ENCODE data around the gene TMEM187.
A peak's percentile ranks its signal among the peaks of the same experiment; 100 is the strongest.

Gene TMEM187

GRCh38 chrX:153956044-153956907, 16.3 kb upstream of the TMEM187 start:
- no peak for DNase-seq

DNA sequence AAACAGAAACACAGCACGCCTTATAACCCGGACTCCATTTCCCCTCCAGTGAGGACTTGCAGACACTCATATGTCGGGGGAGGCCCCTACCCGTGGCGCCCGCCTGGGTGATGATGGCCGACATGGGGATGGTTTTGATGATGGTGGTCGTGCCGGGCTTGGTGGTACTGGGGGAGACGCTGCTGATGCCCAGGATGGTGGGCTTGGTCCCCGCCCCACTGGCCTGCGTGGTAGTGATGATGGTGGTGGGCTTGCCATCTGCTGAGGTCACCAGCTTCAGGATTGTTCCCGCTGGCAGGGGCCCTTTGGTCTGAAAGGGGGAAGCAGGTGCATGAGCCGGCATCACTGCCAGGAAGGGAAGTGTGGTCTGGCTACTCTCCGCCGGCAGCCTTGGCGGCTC, 15.3 kb upstream of the TMEM187 start:
- DNase-seq: no peak

- no peak for DNase-seq
These were observed 13.9 kb upstream of the TMEM187 start for GRCh38 chrX:153958605-153959004.

- DNase-seq: no peak
These were observed 12.9 kb upstream of the TMEM187 start for GRCh38 chrX:153959649-153960048.

GRCh38 chrX:153960077-153960476, 12.5 kb upstream of the TMEM187 start:
- no peak for DNase-seq

GRCh38 chrX:153960786-153961185, 11.8 kb upstream of the TMEM187 start:
- DNase-seq: no peak

DNA sequence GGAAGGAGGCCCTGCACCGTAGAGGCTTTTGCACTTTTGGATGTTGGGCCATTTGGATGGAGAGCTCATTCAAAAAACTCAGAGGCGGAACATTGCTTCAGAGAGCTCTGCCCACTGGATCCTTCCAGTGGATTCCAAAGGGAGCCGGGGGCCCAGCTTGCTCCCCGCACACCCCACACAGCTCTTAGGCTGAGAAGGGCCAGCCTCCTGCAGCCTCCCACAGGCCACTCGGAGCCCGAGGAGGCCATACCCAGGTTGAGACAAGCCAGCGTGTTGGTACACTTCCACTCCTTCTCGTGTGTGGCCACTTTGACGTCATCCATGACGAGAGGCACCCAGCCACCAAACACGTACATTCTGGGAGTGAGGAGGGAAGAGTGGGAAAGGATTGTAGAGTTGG, 11.3 kb upstream of the TMEM187 start:
- no peak for DNase-seq

DNA sequence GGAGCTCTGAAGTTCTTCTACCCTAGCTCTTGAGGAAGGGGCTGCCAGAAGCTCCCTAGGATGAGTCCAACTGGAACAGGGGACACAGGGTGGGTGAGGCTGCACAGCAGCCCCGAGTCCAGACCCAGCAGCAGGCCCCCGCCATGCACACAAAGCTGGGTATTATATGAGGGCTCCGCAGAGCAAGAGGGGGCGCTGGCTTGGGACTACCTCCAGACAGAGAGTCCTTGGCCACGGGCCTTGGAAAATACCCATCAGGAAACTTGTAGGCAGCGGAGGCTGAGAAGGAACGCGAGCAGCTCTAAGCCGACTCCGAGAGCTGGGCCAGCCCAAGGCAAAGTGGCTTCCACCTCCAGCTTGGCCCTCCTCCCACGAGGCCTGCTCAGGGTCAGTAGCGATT, 9.0 kb upstream of the TMEM187 start:
- DNase-seq: no peak

GRCh38 chrX:153964105-153964504, 8.4 kb upstream of the TMEM187 start:
- no peak for DNase-seq

DNA sequence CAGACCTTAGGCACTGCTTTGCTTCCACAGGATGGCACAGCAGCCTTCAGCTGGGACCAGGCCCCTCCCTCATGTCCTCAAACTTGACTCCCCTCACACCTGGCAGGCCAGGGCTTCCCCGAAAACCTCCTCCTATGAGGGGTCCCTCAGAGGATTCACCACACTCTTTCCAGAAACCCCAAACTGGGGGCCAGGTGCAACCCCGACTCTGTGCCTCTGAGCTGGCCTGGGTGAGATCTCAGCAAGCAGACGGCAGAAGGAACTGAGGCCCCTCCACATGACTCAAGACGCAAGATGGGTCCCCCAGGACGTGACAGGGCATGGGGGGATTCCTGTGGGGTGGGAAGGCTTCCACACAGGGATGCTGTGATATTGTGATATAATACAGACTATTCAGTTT, 7.1 kb upstream of the TMEM187 start:
- DNase-seq: no peak

GRCh38 chrX:153966283-153966688, 6.3 kb upstream of the TMEM187 start:
- no peak for DNase-seq

DNA sequence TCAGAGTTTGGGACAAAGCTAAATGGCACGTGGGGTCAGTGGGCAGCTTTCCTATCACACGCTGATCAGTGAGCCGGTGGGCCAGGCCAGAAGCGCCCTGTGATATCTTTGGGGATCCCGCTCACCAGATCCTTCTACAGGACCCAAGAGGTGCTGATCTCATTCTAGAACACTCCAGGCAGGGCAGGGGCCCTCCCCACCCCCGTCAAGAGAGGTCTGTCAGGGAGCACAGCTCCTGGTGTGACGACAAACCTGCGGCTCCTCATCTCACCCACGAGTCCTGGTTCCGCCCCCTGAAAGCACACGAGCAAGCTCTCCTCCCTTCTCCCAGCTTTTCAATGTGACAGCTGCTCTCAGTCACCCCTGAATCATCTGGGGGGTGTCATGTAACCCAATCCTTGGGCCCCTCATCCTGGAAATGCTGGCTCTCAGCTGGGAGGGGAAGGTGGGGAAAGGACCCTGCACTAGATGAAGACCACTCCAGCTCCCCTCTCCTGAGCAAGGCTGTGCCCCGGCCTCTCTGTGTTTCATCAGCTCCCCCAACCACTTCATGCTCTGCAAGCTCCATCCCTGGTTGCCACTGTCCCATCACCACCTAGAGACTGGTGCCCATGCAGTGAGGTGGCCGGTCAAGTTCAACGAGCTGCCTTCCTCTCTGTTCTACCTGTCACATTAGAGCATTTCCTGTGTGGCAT, 5.6 kb upstream of the TMEM187 start:
- DNase-seq: no peak

DNA sequence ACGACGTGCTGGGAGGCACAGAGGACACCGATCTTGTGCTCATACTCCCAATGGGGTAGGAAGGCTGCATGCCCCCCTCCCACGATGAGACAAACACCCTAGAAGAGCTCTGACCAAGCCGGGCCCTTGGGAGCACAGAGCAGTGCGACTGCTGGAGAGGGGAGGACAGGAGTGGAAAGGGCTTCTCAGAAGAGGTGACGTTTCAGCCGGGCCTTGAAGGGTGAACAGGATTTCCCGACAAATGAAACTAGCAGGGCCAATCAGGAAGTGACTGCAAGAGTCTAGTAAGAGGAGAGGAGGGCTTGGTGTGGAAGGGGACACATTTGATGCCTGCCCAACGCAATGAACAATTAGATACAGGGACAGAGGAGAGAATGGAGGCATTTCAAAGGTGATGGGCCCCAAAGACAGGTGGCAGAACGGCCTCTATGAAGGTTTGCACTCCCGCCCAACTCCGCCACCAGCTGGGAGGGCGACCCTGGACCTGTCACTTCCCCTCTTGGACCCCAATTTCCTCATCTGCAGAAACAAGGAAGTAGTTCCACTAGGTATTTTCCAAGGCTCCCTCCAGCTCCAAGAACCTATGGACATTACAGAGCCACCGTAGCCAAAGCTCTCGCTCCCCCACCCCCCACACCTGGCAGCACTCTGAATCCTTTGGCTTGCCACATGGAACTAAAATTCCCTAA, 4.9 kb upstream of the TMEM187 start:
- DNase-seq: no peak

- no peak for DNase-seq
These were observed 4.3 kb upstream of the TMEM187 start for GRCh38 chrX:153968255-153968654.

GRCh38 chrX:153968754-153969124, 3.8 kb upstream of the TMEM187 start:
- DNase-seq: no peak

DNA sequence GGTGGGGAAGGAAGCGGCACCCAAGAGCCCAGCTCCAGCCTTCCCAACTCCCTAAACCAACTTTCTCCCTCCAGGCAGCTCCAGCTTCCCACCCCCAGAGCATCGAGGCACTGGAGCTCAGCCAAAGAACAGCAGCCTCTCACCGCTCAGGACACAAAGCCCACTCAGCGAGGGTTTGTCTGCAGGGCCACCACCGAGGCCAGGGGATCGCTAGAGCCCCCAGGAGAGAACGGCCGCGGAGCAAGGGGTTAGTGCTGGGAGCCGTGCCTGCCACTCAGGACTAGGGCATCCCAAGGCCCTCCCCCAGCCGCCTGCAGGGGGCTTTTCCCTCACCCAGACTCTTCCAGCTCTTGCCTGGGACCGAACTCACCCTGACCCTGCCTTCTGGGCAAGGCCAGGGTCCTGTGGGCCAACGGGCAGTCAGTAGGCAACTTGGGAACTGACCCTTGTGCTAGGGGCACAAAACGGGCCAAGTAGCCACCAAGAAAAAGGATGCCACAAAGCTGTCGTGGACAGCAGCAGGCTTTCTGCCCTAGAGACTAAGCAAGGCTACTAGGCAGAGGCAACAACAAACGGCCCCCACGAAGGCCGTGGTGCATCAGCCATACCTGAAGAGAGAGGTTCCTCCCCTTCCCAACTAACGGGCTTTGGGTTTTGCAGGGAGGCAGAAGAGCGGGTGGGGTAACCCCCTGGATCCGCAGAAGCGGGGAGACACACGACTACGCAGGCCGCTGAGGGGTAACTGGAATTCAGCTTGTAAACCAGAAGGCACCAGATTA, 3.2 kb upstream of the TMEM187 start:
- no peak for DNase-seq

- no peak for DNase-seq
These were observed 2.6 kb upstream of the TMEM187 start for GRCh38 chrX:153969904-153970356.

GRCh38 chrX:153970357-153971123, 2.0 kb upstream of the TMEM187 start:
- DNase-seq: no peak

GRCh38 chrX:153971124-153971449, 1.5 kb upstream of the TMEM187 start:
- peak; percentile 89 for DNase-seq

DNA sequence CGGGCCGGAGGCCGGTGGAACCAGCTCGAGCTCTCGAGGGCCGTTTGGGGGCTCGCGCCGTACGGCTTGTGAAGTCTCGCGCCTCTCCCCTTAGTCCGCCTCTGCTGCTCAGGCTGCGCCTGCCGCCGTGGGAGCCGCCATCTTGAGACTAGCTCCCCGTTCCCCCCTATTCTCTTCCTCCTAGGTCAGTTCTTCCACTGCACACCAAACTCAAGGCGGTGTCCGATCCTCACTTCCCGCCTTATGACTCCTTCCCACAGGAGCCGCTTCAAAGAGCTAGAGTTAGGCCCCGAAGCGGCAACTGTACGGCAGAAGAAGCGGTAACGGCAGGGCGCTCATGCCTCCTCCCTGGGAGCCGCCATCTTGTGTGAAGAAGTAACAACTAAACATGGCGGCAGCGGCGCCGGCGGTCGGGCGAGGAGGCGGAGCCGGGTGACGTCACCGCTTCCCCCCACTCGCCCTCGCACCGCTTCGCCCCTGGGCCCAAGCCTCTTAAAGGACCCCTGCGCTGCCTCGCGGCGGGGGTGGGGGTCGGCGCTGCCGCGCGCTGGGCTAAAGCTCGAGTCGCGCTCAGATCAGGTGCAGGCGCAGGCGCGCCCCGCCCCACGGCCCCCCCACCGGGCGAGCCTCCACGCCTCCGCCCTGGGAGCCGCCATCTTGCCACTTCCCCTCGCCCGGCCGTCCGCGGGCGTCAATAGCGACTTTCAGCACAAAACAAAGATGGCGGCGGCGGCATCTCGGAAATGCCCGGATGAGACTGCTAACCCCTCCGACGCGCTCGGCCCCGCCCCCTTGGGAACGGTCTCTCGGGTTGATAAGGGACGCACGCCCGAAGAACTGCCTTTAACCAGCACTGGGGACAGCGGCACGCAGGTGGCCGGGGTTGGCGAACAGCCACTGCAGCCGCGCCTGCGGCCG, 845 bp upstream of the TMEM187 start, which contains the start of gene HCFC1:
HCFC1 (minus strand) TSS at position 369 of the 918 bp plus-strand sequence. CDS start 978 bp downstream, outside the sequence.
- peak; percentile 92 for DNase-seq

Measured in activated CD4-positive, CD25-positive, alpha-beta regulatory T cell treated with anti-CD3 and anti-CD28 coated beads, Interleukin-2, amount 50 U/mL, for 72 hours (primary cell).